Esophagus squamous epithelium (tissue), 5 donors: ENCODE data around the gene AMZ1. TPM values are rescaled to one million over a fixed set of nuclear protein-coding genes. Genes with fewer than 3 reads are reported as not detected.

Experiments used
- DNase-seq: peaks from one replicate; lab custom pipeline; 2025; lab: John Stamatoyannopoulos, UW
- H3K27ac ChIP-seq, 4 donors: fragments of 200-600 bp; sonication (generic); one replicate each; pipeline ENCODE4 v1.5.1; 2016 to 2019; ENCODE audit warnings: mild to moderate bottlenecking in 1 of 4
- H3K27me3 ChIP-seq, 4 donors: fragments of 200-600 bp; sonication (generic); 1 replicate in 3 of 4; 2 replicates in 1 of 4; pipeline versions ENCODE4 v1.5.1 to v1.6.0; 2017 to 2021; ENCODE audit warnings: antibody characterized with exemption in 1 of 4
- H3K36me3 ChIP-seq, 3 donors: fragments of 200-600 bp; sonication (generic); one replicate each; pipeline ENCODE4 v1.5.1; 2016 to 2019
- H3K4me1 ChIP-seq, 3 donors: fragments of 200-600 bp; sonication (generic); one replicate each; pipeline ENCODE4 v1.5.1; 2017 to 2019
- H3K4me3 ChIP-seq, 4 donors: fragments of 200-600 bp; sonication (generic); 1 replicate in 3 of 4; 2 replicates in 1 of 4; pipeline ENCODE4 v1.5.1; 2016 to 2019; ENCODE audit warnings: mild to moderate bottlenecking in 2 of 4, moderate library complexity in 1 of 4
- H3K9me3 ChIP-seq, 3 donors: fragments of 200-600 bp; sonication (generic); one replicate each; pipeline ENCODE4 v1.5.1; 2016 to 2019
- POLR2A ChIP-seq, 4 donors: fragments of 450-650 bp; IDR thresholded peaks; one replicate each; pipeline ENCODE4 v1.6.1; 2017; ENCODE audit warnings: antibody characterized with exemption in 4 of 4, mild to moderate bottlenecking in 4 of 4, moderate library complexity in 3 of 4
- WGBS, 2 donors: methylation state at CpG; one replicate each; pipeline ENCODE4 v1.1.5; 2018; 5-methylcytosine and 5-hydroxymethylcytosine counted together
- intact Hi-C: fragments of 100-400 bp; cut with DNase I; formaldehyde crosslinking; loops from one replicate; pipeline ENCODE4 v1.15.0; 2022
- total RNA-seq, 4 donors: library from RNA; depleted of rRNA; stranded (reverse); fragments of >200 nt; gene quantifications; one replicate each; pipeline ENCODE4 v1.1.0, GENCODE V29; 2016
- TF ChIP-seq, protein P1 (sequence below), 6 experiments: fragments of 450-650 bp in 4 of 6; fragments of 200-600 bp in 2 of 6; sonication (generic) in 2 of 6; IDR thresholded peaks; one replicate each; pipeline ENCODE4 v1.5.1; 2016 to 2019; ENCODE audit warnings: antibody characterized with exemption in 6 of 6, mild to moderate bottlenecking in 4 of 6, moderate library complexity in 4 of 6
- donor health status: DM: yes; HTN: yes; CAD: no.

Gene AMZ1
- total RNA-seq, 4 donors from 2014 or later: 0.12 to 0.19 TPM; not detected in 2

GRCh38 chr7:2750004-2750407 lies 62.0 kb downstream of the AMZ1 start:
- Histone ChIP-seq H3K36me3 (no peaks in the 10 kb centered on the region), H3K9me3 (no peaks in the 10 kb centered on the region), H3K27me3 (no peaks in the 10 kb centered on the region), H3K4me1 (no peaks in the 10 kb centered on the region), H3K27ac (no peak overlapping the region), H3K4me3 (no peak overlapping the region)
- TF ChIP-seq, protein P1, sequence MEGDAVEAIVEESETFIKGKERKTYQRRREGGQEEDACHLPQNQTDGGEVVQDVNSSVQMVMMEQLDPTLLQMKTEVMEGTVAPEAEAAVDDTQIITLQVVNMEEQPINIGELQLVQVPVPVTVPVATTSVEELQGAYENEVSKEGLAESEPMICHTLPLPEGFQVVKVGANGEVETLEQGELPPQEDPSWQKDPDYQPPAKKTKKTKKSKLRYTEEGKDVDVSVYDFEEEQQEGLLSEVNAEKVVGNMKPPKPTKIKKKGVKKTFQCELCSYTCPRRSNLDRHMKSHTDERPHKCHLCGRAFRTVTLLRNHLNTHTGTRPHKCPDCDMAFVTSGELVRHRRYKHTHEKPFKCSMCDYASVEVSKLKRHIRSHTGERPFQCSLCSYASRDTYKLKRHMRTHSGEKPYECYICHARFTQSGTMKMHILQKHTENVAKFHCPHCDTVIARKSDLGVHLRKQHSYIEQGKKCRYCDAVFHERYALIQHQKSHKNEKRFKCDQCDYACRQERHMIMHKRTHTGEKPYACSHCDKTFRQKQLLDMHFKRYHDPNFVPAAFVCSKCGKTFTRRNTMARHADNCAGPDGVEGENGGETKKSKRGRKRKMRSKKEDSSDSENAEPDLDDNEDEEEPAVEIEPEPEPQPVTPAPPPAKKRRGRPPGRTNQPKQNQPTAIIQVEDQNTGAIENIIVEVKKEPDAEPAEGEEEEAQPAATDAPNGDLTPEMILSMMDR (IDR thresholded peaks at IDR 0.05): no peak
- TF ChIP-seq POLR2A (IDR thresholded peaks at IDR 0.05): no peak
- WGBS, 2 donors: 78 to 96% methylated on average over 5 of the region's 5 CpGs
- intact Hi-C loops: no loop called here
- no peak for DNase-seq

GRCh38 chr7:2751086-2751485 lies 63.1 kb downstream of the AMZ1 start:
- no peaks in the 10 kb centered on the region for H3K9me3 ChIP-seq
- no peak overlapping the region for H3K27ac ChIP-seq
- no peaks in the 10 kb centered on the region for H3K36me3 ChIP-seq
- no peaks in the 10 kb centered on the region for H3K27me3 ChIP-seq
- no peak for DNase-seq
- no peaks in the 10 kb centered on the region for H3K4me1 ChIP-seq
- intact Hi-C loops: no loop called here
- TF ChIP-seq POLR2A (IDR thresholded peaks at IDR 0.05): no peak
- TF ChIP-seq, protein P1 (IDR thresholded peaks at IDR 0.05): no peak
- 68 to 74% methylated on average over 4 to 5 of the region's 5 CpGs for WGBS, 2 donors
- H3K4me3 ChIP-seq: no peak overlapping the region

DNA sequence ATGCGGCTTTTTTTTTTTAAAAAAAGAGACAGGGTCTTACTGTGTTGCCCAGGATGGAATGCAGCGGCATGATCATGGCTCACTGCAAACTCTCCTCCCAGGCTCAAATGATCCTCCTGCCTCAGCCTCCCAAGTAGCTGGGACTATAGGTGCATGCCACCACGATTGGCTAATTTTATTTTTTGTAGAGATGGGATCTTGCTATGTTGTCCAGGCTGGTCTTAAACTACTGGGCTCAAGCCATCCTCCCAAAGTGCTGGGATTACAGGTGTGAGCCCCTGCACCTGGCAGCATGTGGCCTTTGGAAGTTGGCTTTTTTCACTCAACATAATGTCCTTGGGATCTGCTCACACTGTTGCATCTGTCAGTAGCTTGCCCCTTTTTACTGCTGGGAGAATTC lies 65.1 kb downstream of the AMZ1 start:
- Histone ChIP-seq H3K36me3 (no peaks in the 10 kb centered on the region), H3K9me3 (no peaks in the 10 kb centered on the region), H3K4me3 (no peak overlapping the region), H3K4me1 (peaks cover 10 to 16% (median 13%) of the 10 kb centered on the region in 3 donors), H3K27me3 (no peaks in the 10 kb centered on the region), H3K27ac (no peak overlapping the region)
- intact Hi-C loops: no loop called here
- WGBS, 2 donors: 89 to 97% methylated on average over 3 of the region's 3 CpGs
- TF ChIP-seq POLR2A (IDR thresholded peaks at IDR 0.05): no peak
- TF ChIP-seq, protein P1 (IDR thresholded peaks at IDR 0.05): no peak
- no peak for DNase-seq

DNA sequence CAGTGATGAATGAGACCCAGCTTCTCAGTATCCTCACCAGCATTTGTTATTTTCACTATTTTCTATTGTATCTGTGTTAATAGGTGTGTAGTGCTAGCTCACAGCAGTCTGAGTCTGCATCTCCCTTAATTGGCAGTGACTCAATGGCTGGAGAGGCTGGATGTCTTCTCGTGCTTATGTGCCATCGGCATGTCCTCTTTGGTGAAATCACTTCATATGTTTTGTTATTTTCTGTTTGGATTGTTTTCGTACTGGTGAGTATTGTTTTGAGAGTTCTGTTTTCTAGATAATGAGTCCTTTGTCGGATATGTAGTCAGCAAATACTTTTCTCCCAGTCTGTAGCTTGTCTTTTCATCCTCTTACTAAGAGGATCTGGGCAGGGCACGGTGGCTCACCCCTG lies 66.1 kb downstream of the AMZ1 start:
- intact Hi-C loops: no loop called here
- H3K9me3 ChIP-seq: no peaks in the 10 kb centered on the region
- peaks cover 17 to 26% (median 21%) of the 10 kb centered on the region in 3 donors for H3K4me1 ChIP-seq
- H3K36me3 ChIP-seq: no peaks in the 10 kb centered on the region
- H3K4me3 ChIP-seq: no peak overlapping the region
- TF ChIP-seq, protein P1 (IDR thresholded peaks at IDR 0.05): no peak
- no peak for TF ChIP-seq POLR2A (IDR thresholded peaks at IDR 0.05)
- H3K27ac ChIP-seq: no peak overlapping the region
- WGBS, 2 donors: 87 to 90% methylated on average over 5 of the region's 5 CpGs
- H3K27me3 ChIP-seq: no peaks in the 10 kb centered on the region
- no peak for DNase-seq

- 95 to 97% methylated on average over 10 of the region's 10 CpGs for WGBS, 2 donors
- Histone ChIP-seq H3K27me3 (no peaks in the 10 kb centered on the region), H3K4me3 (no peak overlapping the region), H3K27ac (no peak overlapping the region), H3K4me1 (peaks cover 23 to 34% (median 29%) of the 10 kb centered on the region in 3 donors), H3K9me3 (no peaks in the 10 kb centered on the region), H3K36me3 (no peaks in the 10 kb centered on the region)
- TF ChIP-seq, protein P1 (IDR thresholded peaks at IDR 0.05): no peak
- TF ChIP-seq POLR2A (IDR thresholded peaks at IDR 0.05): no peak
- no peak for DNase-seq
- intact Hi-C loops: no loop called here
These were observed 66.9 kb downstream of the AMZ1 start for GRCh38 chr7:2754912-2755311.
